GM18499 (cell line): Measurements from ENCODE around the gene CADM3.

ENCODE experiments used
- ATAC-seq: cut with Tn5 transposase; IDR thresholded peaks from one replicate; pipeline ENCODE4 v1.9.1; 2021; ENCODE audit warnings: moderate number of reproducible peaks; ENCODE audit not compliant: insufficient read depth, unreplicated experiment

The CADM3 gene

GRCh38 chr1:159171254-159171687, at the start of gene CADM3:
Gene CADM3, plus strand, starts transcription at chr1:159171615. Its CDS starts 151 bp downstream, at chr1:159171766.
- no peak for ATAC-seq

GRCh38 chr1:159122005-159122621, 49.3 kb upstream of the CADM3 start:
- peak; percentile 86 for ATAC-seq

- no peak for ATAC-seq
These were observed 47.8 kb upstream of the CADM3 start for GRCh38 chr1:159123587-159123986.

GRCh38 chr1:159132271-159132881, 39.0 kb upstream of the CADM3 start:
- no peak for ATAC-seq

- no peak for ATAC-seq
These were observed 30.9 kb upstream of the CADM3 start for GRCh38 chr1:159140474-159140873.

- ATAC-seq = no peak
These were observed 29.6 kb upstream of the CADM3 start for GRCh38 chr1:159141584-159142390.

- ATAC-seq = no peak
These were observed 29.1 kb upstream of the CADM3 start for GRCh38 chr1:159142391-159142663.

- ATAC-seq = no peak
These were observed 28.5 kb upstream of the CADM3 start for GRCh38 chr1:159142726-159143510.

- no peak for ATAC-seq
These were observed 26.8 kb upstream of the CADM3 start for GRCh38 chr1:159144571-159144970.

- no peak for ATAC-seq
These were observed 24.4 kb upstream of the CADM3 start for GRCh38 chr1:159146980-159147379.

GRCh38 chr1:159152031-159152430, 19.4 kb upstream of the CADM3 start:
- no peak for ATAC-seq

- peak; percentile 79 for ATAC-seq
These were observed 10.3 kb upstream of the CADM3 start for GRCh38 chr1:159161001-159161718.

- no peak for ATAC-seq
These were observed 9.7 kb upstream of the CADM3 start for GRCh38 chr1:159161719-159162026.

GRCh38 chr1:159162516-159163265, 8.7 kb upstream of the CADM3 start:
- no peak for ATAC-seq

- no peak for ATAC-seq
These were observed 7.7 kb upstream of the CADM3 start for GRCh38 chr1:159163614-159164228.

GRCh38 chr1:159168043-159168442, 3.4 kb upstream of the CADM3 start:
- ATAC-seq = no peak

GRCh38 chr1:159170639-159171038, 776 bp upstream of the CADM3 start:
- no peak for ATAC-seq

- no peak for ATAC-seq
These were observed 480 bp downstream of the CADM3 start for GRCh38 chr1:159171688-159172501.
